ENCODE data around the gene COL26A1.

DNA sequence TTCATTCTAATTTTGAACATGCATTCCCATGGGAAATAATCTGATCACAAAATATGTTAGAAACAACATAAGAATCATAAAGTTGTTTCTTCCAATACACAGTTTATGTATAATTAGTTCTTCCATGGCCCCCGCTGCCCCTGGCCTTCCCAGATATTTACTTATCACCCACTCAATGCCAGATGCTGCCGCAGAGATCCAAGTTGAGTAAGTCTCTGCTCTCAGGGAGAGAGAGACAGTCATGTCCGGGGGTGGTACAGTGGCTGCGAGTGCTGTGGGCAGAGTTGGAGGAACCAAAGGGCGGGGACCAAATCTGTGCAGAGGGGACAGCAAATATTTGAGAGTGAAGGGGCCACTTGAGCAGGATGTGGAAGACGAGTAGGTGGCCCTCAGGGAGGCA lies 37.1 kb downstream of the COL26A1 start:
- TF ChIP-seq CTCF (IDR thresholded peaks at IDR 0.05) (no peak), POLR2AphosphoS5 (IDR thresholded peaks at IDR 0.05) (no peak)
